Measurements from ENCODE around the gene HELZ2. TPM values are rescaled to one million over a fixed set of nuclear protein-coding genes. Genes with fewer than 3 reads are reported as not detected.
"Not testable (repeated sequence)": the region's sequence is repeated elsewhere in the genome, so short reads cannot be mapped to it uniquely, and the experiment has no call there.

HELZ2 gene
- total and polyA plus RNA-seq, 2 donors (not counting 1 experiment from before 2014, with no cell fraction given) = 3.3 to 47.6 TPM

- H3K79me2 ChIP-seq (ENCODE audit: control insufficient read depth, insufficient read depth, low read length) = peaks cover 5% of the 10 kb centered on the region
- TF ChIP-seq CTCF (conservative IDR thresholded peaks at IDR 0.05 in 1 of 2, IDR thresholded peaks at IDR 0.05 in 1 of 2; ENCODE audit: low read depth in 1 of 2, low read length in 2 of 2) (no peak), EZH2 (IDR thresholded peaks at IDR 0.05; ENCODE audit: low read length, missing control alignments) (no peak)
- H3K4me1 ChIP-seq (ENCODE audit: control insufficient read depth, extremely low read depth, insufficient read depth, low read length) = peaks cover 7% of the 10 kb centered on the region
- peak overlapping the region; percentile 99 for H3K4me2 ChIP-seq (ENCODE audit: extremely low read depth, insufficient read depth, low read length)
- no peaks in the 10 kb centered on the region for H3K9me3 ChIP-seq (ENCODE audit: control insufficient read depth, insufficient read depth, low read depth, low read length)
- no peak overlapping the region for H2AFZ ChIP-seq (ENCODE audit: low read length)
- H4K20me1 ChIP-seq (ENCODE audit: control insufficient read depth, extremely low read depth, insufficient read depth, low read length) = no peaks in the 10 kb centered on the region
- DNase-seq (ENCODE audit: low read depth in 2 of 2) = no peak
- no peaks in the 10 kb centered on the region for H3K27me3 ChIP-seq (ENCODE audit: control insufficient read depth, insufficient read depth, low read length)
- H3K36me3 ChIP-seq (ENCODE audit: control insufficient read depth, insufficient read depth, low read length) = peaks cover 3% of the 10 kb centered on the region
- H3K9ac ChIP-seq (ENCODE audit: insufficient read depth, low read length) = peak overlapping the region; percentile 84
- peak overlapping the region; percentile 83 for H3K27ac ChIP-seq (ENCODE audit: insufficient read depth, low read length)
- peak overlapping the region; percentile 76 to 88 (median 84) for H3K4me3 ChIP-seq (replicated peaks in 1 of 4; ENCODE audit: control extremely low read depth in 1 of 4, insufficient read depth in 1 of 4, low read depth in 3 of 4, low read length in 4 of 4)
These were observed 1.0 kb downstream of the HELZ2 start for GRCh38 chr20:63572788-63573646.

- Histone ChIP-seq H2AFZ (ENCODE audit: low read length) (no peak overlapping the region), H3K36me3 (ENCODE audit: control insufficient read depth, insufficient read depth, low read length) (peaks cover 3% of the 10 kb centered on the region), H3K27ac (ENCODE audit: insufficient read depth, low read length) (no peak overlapping the region), H3K27me3 (ENCODE audit: control insufficient read depth, insufficient read depth, low read length) (no peaks in the 10 kb centered on the region), H3K9me3 (ENCODE audit: control insufficient read depth, insufficient read depth, low read depth, low read length) (no peaks in the 10 kb centered on the region), H4K20me1 (ENCODE audit: control insufficient read depth, extremely low read depth, insufficient read depth, low read length) (no peaks in the 10 kb centered on the region), H3K9ac (ENCODE audit: insufficient read depth, low read length) (peak overlapping the region; percentile 2), H3K4me3 (replicated peaks in 1 of 4; ENCODE audit: control extremely low read depth in 1 of 4, insufficient read depth in 1 of 4, low read depth in 3 of 4, low read length in 4 of 4) (no peak overlapping the region), H3K4me2 (ENCODE audit: extremely low read depth, insufficient read depth, low read length) (no peak overlapping the region), H3K4me1 (ENCODE audit: control insufficient read depth, extremely low read depth, insufficient read depth, low read length) (peaks cover 7% of the 10 kb centered on the region), H3K79me2 (ENCODE audit: control insufficient read depth, insufficient read depth, low read length) (peaks cover 5% of the 10 kb centered on the region)
- no peak for DNase-seq (ENCODE audit: low read depth in 2 of 2)
- no peak for TF ChIP-seq CTCF (conservative IDR thresholded peaks at IDR 0.05 in 1 of 2, IDR thresholded peaks at IDR 0.05 in 1 of 2; ENCODE audit: low read depth in 1 of 2, low read length in 2 of 2)
- no peak for TF ChIP-seq EZH2 (IDR thresholded peaks at IDR 0.05; ENCODE audit: low read length, missing control alignments)
These were observed 1.8 kb downstream of the HELZ2 start for GRCh38 chr20:63572071-63572787.

GRCh38 chr20:63571087-63571478 is 3.0 kb downstream of the HELZ2 start:
- not testable (repeated sequence) for H3K4me3 ChIP-seq (replicated peaks in 1 of 4; ENCODE audit: control extremely low read depth in 1 of 4, insufficient read depth in 1 of 4, low read depth in 3 of 4, low read length in 4 of 4); H4K20me1 ChIP-seq (ENCODE audit: control insufficient read depth, extremely low read depth, insufficient read depth, low read length); H3K27me3 ChIP-seq (ENCODE audit: control insufficient read depth, insufficient read depth, low read length); H3K27ac ChIP-seq (ENCODE audit: insufficient read depth, low read length); DNase-seq (ENCODE audit: low read depth in 2 of 2); H2AFZ ChIP-seq (ENCODE audit: low read length); H3K4me1 ChIP-seq (ENCODE audit: control insufficient read depth, extremely low read depth, insufficient read depth, low read length); H3K36me3 ChIP-seq (ENCODE audit: control insufficient read depth, insufficient read depth, low read length); H3K4me2 ChIP-seq (ENCODE audit: extremely low read depth, insufficient read depth, low read length); H3K9me3 ChIP-seq (ENCODE audit: control insufficient read depth, insufficient read depth, low read depth, low read length); H3K79me2 ChIP-seq (ENCODE audit: control insufficient read depth, insufficient read depth, low read length); H3K9ac ChIP-seq (ENCODE audit: insufficient read depth, low read length)

Measured in fibroblast of lung (primary cell).